DND-41 (cell line): Measurements from ENCODE around the gene PSAP.

Source experiments
- ATAC-seq: fragments of 200-7000 bp; cut with Tn5 transposase; 3 replicates; pipeline ENCODE4 v1.9.1; 2021; ENCODE audit warnings: low read depth; ENCODE audit not compliant: insufficient read depth
- DNase-seq: peaks from one replicate; pipeline ENCODE4 v3.0.0-alpha.2; 2020
- H2AFZ ChIP-seq: 2 replicates; pipeline ENCODE4 v1.6.0; 2012; ENCODE audit warnings: low read depth, low read length
- H3K27ac ChIP-seq: 2 replicates; pipeline ENCODE4 v1.5.1; 2012; ENCODE audit warnings: low read length, inconsistent platforms
- H3K27me3 ChIP-seq: fragments of 200-600 bp; sonication (generic); 2 replicates; pipeline ENCODE4 v1.6.0; 2012; ENCODE audit warnings: low read length, mild to moderate bottlenecking, inconsistent platforms; ENCODE audit not compliant: insufficient read depth, poor library complexity
- H3K36me3 ChIP-seq: 2 replicates; pipeline ENCODE4 v1.5.1; 2012; ENCODE audit warnings: low read length, inconsistent platforms; ENCODE audit not compliant: insufficient read depth
- H3K4me1 ChIP-seq: 2 replicates; pipeline ENCODE4 v1.5.1; 2012; ENCODE audit warnings: mild to moderate bottlenecking, low read length; ENCODE audit not compliant: insufficient read depth
- H3K4me2 ChIP-seq: 2 replicates; pipeline ENCODE4 v1.6.0; 2012; ENCODE audit warnings: mild to moderate bottlenecking, moderate library complexity, low read length, inconsistent platforms; ENCODE audit not compliant: insufficient read depth
- H3K4me3 ChIP-seq, 2 experiments: fragments of 200-600 bp in 1 of 2; shearing (Covaris generic) in 1 of 2; 2 replicates each; pipeline ENCODE4 v1.5.1; 2012 to 2016; ENCODE audit warnings: inconsistent platforms in 2 of 2, low read length in 2 of 2, mild to moderate bottlenecking in 2 of 2, low read depth in 1 of 2, moderate library complexity in 1 of 2
- H3K79me2 ChIP-seq: 2 replicates; pipeline ENCODE4 v1.6.0; 2012; ENCODE audit warnings: low read length, inconsistent platforms; ENCODE audit not compliant: insufficient read depth
- H3K9ac ChIP-seq: 2 replicates; pipeline ENCODE4 v1.6.0; 2012; ENCODE audit warnings: low read depth, mild to moderate bottlenecking, inconsistent platforms, low read length, moderate library complexity
- H3K9me3 ChIP-seq: 2 replicates; pipeline ENCODE4 v1.5.1; 2012; ENCODE audit warnings: low read length, moderate library complexity, mild to moderate bottlenecking, inconsistent platforms; ENCODE audit not compliant: insufficient read depth, severe bottlenecking
- H4K20me1 ChIP-seq: 2 replicates; pipeline ENCODE4 v1.6.0; 2012; ENCODE audit warnings: low read length; ENCODE audit not compliant: insufficient read depth
- EZH2 ChIP-seq: IDR thresholded peaks from 3 replicates; pipeline ENCODE4 v1.6.1; 2012; ENCODE audit warnings: borderline replicate concordance, low read depth, mild to moderate bottlenecking, moderate library complexity, low read length, inconsistent platforms; ENCODE audit not compliant: severe bottlenecking
- TF ChIP-seq, protein P1 (sequence below): IDR thresholded peaks from 2 replicates; pipeline ENCODE4 v1.5.1; 2012; ENCODE audit warnings: borderline replicate concordance, low read length, moderate library complexity, mild to moderate bottlenecking; ENCODE audit not compliant: poor library complexity, severe bottlenecking; ENCODE audit errors: extremely low read depth

Gene PSAP

DNA sequence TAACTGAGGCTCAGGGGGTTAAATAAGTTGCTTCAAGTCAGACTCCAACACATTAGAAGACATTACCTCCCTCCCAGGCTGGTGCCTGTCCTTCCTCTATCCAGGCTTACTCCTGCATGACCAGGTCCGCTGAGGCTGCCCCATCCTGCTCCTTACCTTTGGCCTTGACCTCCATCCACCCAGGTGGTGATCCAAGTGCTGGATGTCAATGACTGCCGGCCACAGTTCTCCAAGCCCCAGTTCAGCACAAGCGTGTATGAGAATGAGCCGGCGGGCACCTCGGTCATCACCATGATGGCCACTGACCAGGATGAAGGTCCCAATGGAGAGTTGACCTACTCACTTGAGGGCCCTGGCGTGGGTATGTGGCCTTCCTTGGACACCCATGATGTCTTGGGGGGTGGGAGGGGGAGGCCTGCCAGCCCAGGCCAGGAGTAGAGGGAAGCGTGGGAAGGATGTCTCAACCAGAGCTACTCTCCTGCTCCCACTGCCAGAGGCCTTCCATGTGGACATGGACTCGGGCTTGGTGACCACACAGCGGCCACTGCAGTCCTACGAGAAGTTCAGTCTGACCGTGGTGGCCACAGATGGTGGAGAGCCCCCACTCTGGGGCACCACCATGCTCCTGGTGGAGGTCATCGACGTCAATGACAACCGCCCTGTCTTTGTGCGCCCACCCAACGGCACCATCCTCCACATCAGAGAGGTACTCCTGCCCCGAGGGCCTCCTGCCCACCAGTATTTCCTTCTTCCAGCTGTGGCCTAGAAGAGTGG is 48.1 kb downstream of the PSAP start:
- Histone ChIP-seq H3K27me3 (no peaks in the 10 kb centered on the region), H3K36me3 (no peaks in the 10 kb centered on the region), H2AFZ (no peak overlapping the region), H3K4me2 (no peak overlapping the region), H4K20me1 (no peaks in the 10 kb centered on the region), H3K79me2 (no peaks in the 10 kb centered on the region), H3K27ac (no peak overlapping the region), H3K9me3 (no peaks in the 10 kb centered on the region), H3K4me1 (no peaks in the 10 kb centered on the region), H3K4me3 (no peak overlapping the region), H3K9ac (no peak overlapping the region)
- ATAC-seq (no peak), DNase-seq (no peak)
- TF ChIP-seq EZH2: no peak
- TF ChIP-seq, protein P1, sequence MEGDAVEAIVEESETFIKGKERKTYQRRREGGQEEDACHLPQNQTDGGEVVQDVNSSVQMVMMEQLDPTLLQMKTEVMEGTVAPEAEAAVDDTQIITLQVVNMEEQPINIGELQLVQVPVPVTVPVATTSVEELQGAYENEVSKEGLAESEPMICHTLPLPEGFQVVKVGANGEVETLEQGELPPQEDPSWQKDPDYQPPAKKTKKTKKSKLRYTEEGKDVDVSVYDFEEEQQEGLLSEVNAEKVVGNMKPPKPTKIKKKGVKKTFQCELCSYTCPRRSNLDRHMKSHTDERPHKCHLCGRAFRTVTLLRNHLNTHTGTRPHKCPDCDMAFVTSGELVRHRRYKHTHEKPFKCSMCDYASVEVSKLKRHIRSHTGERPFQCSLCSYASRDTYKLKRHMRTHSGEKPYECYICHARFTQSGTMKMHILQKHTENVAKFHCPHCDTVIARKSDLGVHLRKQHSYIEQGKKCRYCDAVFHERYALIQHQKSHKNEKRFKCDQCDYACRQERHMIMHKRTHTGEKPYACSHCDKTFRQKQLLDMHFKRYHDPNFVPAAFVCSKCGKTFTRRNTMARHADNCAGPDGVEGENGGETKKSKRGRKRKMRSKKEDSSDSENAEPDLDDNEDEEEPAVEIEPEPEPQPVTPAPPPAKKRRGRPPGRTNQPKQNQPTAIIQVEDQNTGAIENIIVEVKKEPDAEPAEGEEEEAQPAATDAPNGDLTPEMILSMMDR: no peak

DNA sequence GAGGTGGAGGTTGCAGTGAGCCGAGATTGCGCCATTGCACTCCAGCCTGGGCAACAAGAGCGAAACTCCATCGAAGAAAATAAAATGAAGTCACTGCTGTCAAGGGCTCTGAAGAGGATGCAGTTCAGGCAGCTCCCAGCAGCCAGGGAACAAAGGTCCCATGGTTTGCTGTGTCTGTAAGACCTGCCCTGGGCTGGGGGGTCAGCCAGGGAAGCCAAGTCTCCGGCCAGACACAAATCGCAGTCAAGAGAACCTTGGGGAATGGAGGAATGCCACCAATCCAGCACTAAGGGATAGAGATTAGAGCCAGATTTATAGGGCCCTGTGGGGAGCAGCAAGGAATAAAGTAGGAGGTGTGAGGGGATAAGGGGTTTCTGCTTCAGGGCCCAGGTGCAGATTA is 48.8 kb downstream of the PSAP start:
- no peak overlapping the region for H3K4me3 ChIP-seq
- H3K9ac ChIP-seq: no peak overlapping the region
- TF ChIP-seq EZH2: no peak
- TF ChIP-seq, protein P1: no peak
- H3K79me2 ChIP-seq: no peaks in the 10 kb centered on the region
- no peaks in the 10 kb centered on the region for H3K9me3 ChIP-seq
- DNase-seq: no peak
- no peaks in the 10 kb centered on the region for H3K27me3 ChIP-seq
- no peaks in the 10 kb centered on the region for H3K4me1 ChIP-seq
- no peaks in the 10 kb centered on the region for H4K20me1 ChIP-seq
- H3K4me2 ChIP-seq: no peak overlapping the region
- ATAC-seq: no peak
- H2AFZ ChIP-seq: no peak overlapping the region
- H3K27ac ChIP-seq: no peak overlapping the region
- H3K36me3 ChIP-seq: no peaks in the 10 kb centered on the region

DNA sequence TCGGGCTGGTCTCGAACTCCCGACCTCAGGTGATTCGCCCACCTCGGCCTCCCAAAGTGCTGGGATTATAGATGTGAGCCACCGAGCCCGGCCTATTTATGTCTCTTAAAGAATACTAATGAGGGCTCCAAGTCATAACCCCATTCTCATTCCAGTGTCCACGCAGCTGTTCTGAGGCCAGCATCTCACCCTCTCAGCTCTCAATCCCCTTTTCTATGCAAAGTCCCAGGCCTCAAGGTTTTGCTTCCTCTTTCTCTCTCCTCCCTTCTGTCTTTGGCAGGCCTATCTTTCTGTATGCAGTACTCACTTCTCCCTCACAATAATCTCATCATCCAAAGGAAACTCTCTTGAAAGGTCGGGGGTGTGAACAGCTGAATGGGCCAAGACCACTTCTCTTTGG is 49.7 kb downstream of the PSAP start:
- H3K36me3 ChIP-seq: no peaks in the 10 kb centered on the region
- TF ChIP-seq, protein P1: no peak
- TF ChIP-seq EZH2: no peak
- no peak overlapping the region for H3K4me2 ChIP-seq
- ATAC-seq: no peak
- H4K20me1 ChIP-seq: no peaks in the 10 kb centered on the region
- no peaks in the 10 kb centered on the region for H3K27me3 ChIP-seq
- no peak for DNase-seq
- no peaks in the 10 kb centered on the region for H3K9me3 ChIP-seq
- H3K9ac ChIP-seq: no peak overlapping the region
- no peaks in the 10 kb centered on the region for H3K79me2 ChIP-seq
- H3K4me3 ChIP-seq: no peak overlapping the region
- H2AFZ ChIP-seq: no peak overlapping the region
- H3K27ac ChIP-seq: no peak overlapping the region
- no peaks in the 10 kb centered on the region for H3K4me1 ChIP-seq
